Upper lobe of left lung (tissue), 6 donors: ENCODE results near the gene GPR176. TPM values are rescaled to one million over a fixed set of nuclear protein-coding genes. Genes with fewer than 3 reads are reported as not detected.
"Not testable (repeated sequence)": the region's sequence is repeated elsewhere in the genome, so short reads cannot be mapped to it uniquely, and the experiment has no call there.

Experiments used
- ATAC-seq, 2 donors: fragments of 200-7000 bp; cut with Tn5 transposase; one replicate each; pipeline ENCODE4 v1.9.1; 2022; ENCODE audit warnings: mild to moderate bottlenecking in 2 of 2, moderate library complexity in 2 of 2; ENCODE audit not compliant: low FRiP score in 2 of 2
- DNase-seq, 2 donors: peaks; one replicate each; pipeline ENCODE4 v3.0.0-alpha.2; 2019 to 2020
- H3K27ac ChIP-seq, 4 donors: fragments of 200-600 bp; sonication (generic); one replicate each; pipeline ENCODE4 v1.5.1; 2016 to 2019
- H3K27me3 ChIP-seq, 4 donors: fragments of 200-600 bp; sonication (generic); one replicate each; pipeline ENCODE4 v1.5.1; 2017 to 2019
- H3K36me3 ChIP-seq, 4 donors: fragments of 200-600 bp; sonication (generic); one replicate each; pipeline ENCODE4 v1.5.1; 2016 to 2019
- H3K4me1 ChIP-seq, 4 donors: fragments of 200-600 bp; sonication (generic); one replicate each; pipeline ENCODE4 v1.5.1; 2018 to 2019
- H3K4me3 ChIP-seq, 4 donors: fragments of 200-600 bp; sonication (generic); one replicate each; pipeline ENCODE4 v1.5.1; 2017 to 2019; ENCODE audit warnings: mild to moderate bottlenecking in 2 of 4, moderate library complexity in 1 of 4
- H3K9me3 ChIP-seq, 4 donors: fragments of 200-600 bp; sonication (generic); one replicate each; pipeline ENCODE4 v1.5.1; 2018 to 2019
- EP300 ChIP-seq, 4 donors: sonication (generic); formaldehyde crosslinking; IDR thresholded peaks; one replicate each; pipeline ENCODE4 v1.5.1; 2017; ENCODE audit warnings: antibody characterized with exemption in 4 of 4, control low read depth in 2 of 4
- POLR2A ChIP-seq, 4 donors: fragments of 450-650 bp; IDR thresholded peaks; one replicate each; pipeline ENCODE4 v1.5.1; 2016 to 2017; ENCODE audit warnings: antibody characterized with exemption in 4 of 4, mild to moderate bottlenecking in 2 of 4
- POLR2AphosphoS5 ChIP-seq, 2 donors: sonication (generic); formaldehyde crosslinking; IDR thresholded peaks; one replicate each; pipeline ENCODE4 v1.5.1; 2017; ENCODE audit warnings: antibody characterized with exemption in 2 of 2
- WGBS, 2 donors: methylation state at CpG; one replicate each; pipeline ENCODE4 v1.1.5; 2017 to 2018; 5-methylcytosine and 5-hydroxymethylcytosine counted together
- total RNA-seq, 6 donors: library from RNA; depleted of rRNA in 4 of 6; stranded (reverse); fragments of >200 nt in 4 of 6; gene quantifications; one replicate each; pipeline versions ENCODE4 v1.1.0 to v1.2.1, GENCODE V29; 2016 to 2021
- TF ChIP-seq, protein P1 (sequence below), 6 experiments: fragments of 450-650 bp in 4 of 6; fragments of 200-600 bp in 2 of 6; sonication (generic) in 2 of 6; IDR thresholded peaks; one replicate each; pipeline ENCODE4 v1.5.1; 2016 to 2019; ENCODE audit warnings: antibody characterized with exemption in 6 of 6
- donor health status: DM: no; HTN: no; CAD: no; lungs with moderate emphysema.
- donor health status: DM: no; HTN: yes; CAD: no; lungs with severe emphysema.

GPR176 gene
- total RNA-seq, 6 donors from 2014 or later: 1.4 to 12.0 (median 4.9) TPM

- Histone ChIP-seq H3K27me3 (no peaks in the 10 kb centered on the region), H3K9me3 (no peaks in the 10 kb centered on the region), H3K36me3 (no peaks in the 10 kb centered on the region), H3K27ac (no peak overlapping the region), H3K4me1 (no peaks in the 10 kb centered on the region), H3K4me3 (no peak overlapping the region)
- TF ChIP-seq, protein P1, sequence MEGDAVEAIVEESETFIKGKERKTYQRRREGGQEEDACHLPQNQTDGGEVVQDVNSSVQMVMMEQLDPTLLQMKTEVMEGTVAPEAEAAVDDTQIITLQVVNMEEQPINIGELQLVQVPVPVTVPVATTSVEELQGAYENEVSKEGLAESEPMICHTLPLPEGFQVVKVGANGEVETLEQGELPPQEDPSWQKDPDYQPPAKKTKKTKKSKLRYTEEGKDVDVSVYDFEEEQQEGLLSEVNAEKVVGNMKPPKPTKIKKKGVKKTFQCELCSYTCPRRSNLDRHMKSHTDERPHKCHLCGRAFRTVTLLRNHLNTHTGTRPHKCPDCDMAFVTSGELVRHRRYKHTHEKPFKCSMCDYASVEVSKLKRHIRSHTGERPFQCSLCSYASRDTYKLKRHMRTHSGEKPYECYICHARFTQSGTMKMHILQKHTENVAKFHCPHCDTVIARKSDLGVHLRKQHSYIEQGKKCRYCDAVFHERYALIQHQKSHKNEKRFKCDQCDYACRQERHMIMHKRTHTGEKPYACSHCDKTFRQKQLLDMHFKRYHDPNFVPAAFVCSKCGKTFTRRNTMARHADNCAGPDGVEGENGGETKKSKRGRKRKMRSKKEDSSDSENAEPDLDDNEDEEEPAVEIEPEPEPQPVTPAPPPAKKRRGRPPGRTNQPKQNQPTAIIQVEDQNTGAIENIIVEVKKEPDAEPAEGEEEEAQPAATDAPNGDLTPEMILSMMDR (IDR thresholded peaks at IDR 0.05): no peak
- TF ChIP-seq POLR2AphosphoS5 (IDR thresholded peaks at IDR 0.05): no peak
- TF ChIP-seq POLR2A (IDR thresholded peaks at IDR 0.05): no peak
- no peak for TF ChIP-seq EP300 (IDR thresholded peaks at IDR 0.05)
- 85 to 100% methylated on average over 2 of the region's 2 CpGs for WGBS, 2 donors
- no peak for DNase-seq
- ATAC-seq: no peak
Observed at GRCh38 chr15:39823634-39824033, 96.4 kb downstream of the GPR176 start.

DNA sequence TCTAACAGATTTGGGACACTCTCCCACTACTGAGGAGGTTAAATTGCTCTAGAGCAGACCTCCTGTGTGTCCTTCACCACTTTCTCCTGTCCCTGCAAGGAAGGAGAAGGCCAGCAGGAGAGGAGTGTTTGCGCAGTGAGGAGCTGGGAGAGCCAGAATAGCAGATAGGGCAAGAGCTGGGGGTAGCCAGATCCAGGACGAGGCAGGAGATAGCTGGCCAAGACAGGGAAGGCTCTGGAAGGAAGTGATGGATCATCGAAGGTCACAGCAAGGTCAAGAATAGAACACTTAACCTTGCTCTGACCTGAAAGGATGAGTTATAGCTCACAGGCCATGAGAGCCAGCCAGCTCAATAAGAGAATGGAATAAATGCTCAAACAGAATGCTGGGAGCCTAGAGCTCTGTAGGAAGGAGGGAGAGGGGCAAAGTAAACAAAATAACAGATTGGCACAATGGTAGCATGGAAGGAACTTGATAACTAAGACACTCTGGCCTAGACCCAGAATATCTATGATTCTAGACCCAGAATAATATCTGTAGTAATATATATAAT, 99.9 kb downstream of the GPR176 start:
- no peaks in the 10 kb centered on the region for H3K9me3 ChIP-seq
- WGBS, 2 donors: 55 to 71% methylated on average over 3 of the region's 3 CpGs
- H3K27ac ChIP-seq: no peak overlapping the region
- H3K27me3 ChIP-seq: no peaks in the 10 kb centered on the region
- no peak for ATAC-seq
- no peak for TF ChIP-seq POLR2AphosphoS5 (IDR thresholded peaks at IDR 0.05)
- TF ChIP-seq EP300 (IDR thresholded peaks at IDR 0.05): no peak
- no peak for TF ChIP-seq POLR2A (IDR thresholded peaks at IDR 0.05)
- TF ChIP-seq, protein P1 (IDR thresholded peaks at IDR 0.05): no peak
- no peak overlapping the region for H3K4me3 ChIP-seq
- H3K36me3 ChIP-seq: no peaks in the 10 kb centered on the region
- no peak for DNase-seq
- H3K4me1 ChIP-seq: no peaks in the 10 kb centered on the region

GRCh38 chr15:39819533-39819932, 100.5 kb downstream of the GPR176 start:
- Histone ChIP-seq H3K36me3 (no peaks in the 10 kb centered on the region), H3K27ac (no peak overlapping the region), H3K4me3 (no peak overlapping the region), H3K4me1 (no peaks in the 10 kb centered on the region), H3K9me3 (no peaks in the 10 kb centered on the region), H3K27me3 (no peaks in the 10 kb centered on the region)
- TF ChIP-seq POLR2AphosphoS5 (IDR thresholded peaks at IDR 0.05) (no peak), POLR2A (IDR thresholded peaks at IDR 0.05) (no peak), EP300 (IDR thresholded peaks at IDR 0.05) (no peak)
- TF ChIP-seq, protein P1 (IDR thresholded peaks at IDR 0.05): no peak
- WGBS, 2 donors: 90 to 91% methylated on average over 3 of the region's 3 CpGs
- ATAC-seq (no peak), DNase-seq (no peak)

DNA sequence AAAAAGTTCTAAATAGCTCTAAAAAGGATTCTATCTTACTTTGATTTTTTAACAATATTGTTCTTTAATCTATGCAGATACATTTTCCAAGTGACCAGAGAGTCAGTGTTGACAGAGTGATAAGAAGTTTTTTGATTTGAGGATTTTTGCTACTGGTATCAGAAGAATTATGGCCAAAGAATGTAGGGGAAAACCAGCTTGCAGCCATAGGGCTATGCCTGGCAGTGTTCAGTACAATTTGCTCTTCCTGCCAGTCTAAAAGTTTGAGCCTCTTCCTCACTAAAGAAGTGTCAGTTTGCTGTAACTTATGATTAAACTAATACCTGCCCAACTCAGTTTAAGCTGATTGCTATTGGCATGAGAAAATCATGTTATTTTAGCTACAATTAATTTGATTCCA, 102.2 kb downstream of the GPR176 start:
- TF ChIP-seq POLR2AphosphoS5 (IDR thresholded peaks at IDR 0.05) (no peak), POLR2A (IDR thresholded peaks at IDR 0.05) (no peak), EP300 (IDR thresholded peaks at IDR 0.05) (no peak)
- H3K9me3 ChIP-seq: no peaks in the 10 kb centered on the region
- no peak overlapping the region for H3K4me3 ChIP-seq
- no peaks in the 10 kb centered on the region for H3K27me3 ChIP-seq
- ATAC-seq (no peak), DNase-seq (no peak)
- H3K4me1 ChIP-seq: no peaks in the 10 kb centered on the region
- no peaks in the 10 kb centered on the region for H3K36me3 ChIP-seq
- no peak overlapping the region for H3K27ac ChIP-seq

DNA sequence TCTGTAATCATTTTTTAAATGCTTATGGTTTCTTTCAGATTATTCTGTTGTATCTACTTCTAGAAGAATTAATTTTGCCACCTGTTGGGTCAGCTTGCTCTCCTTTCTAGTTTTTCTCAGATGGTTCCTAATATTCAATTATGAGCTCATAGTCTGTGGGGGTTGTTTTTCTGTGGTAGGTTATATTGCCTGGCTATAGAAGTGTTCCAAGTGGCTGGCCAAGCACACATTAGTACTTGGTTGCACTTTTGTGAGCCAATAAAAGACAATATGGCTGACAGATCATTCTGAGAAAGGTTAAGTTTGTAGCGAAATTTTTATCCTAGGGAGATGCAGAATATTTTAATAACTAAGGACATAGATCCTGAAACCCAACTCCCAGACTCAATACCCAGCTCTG, 105.6 kb downstream of the GPR176 start:
- no peaks in the 10 kb centered on the region for H3K9me3 ChIP-seq
- DNase-seq: no peak
- TF ChIP-seq, protein P1 (IDR thresholded peaks at IDR 0.05): no peak
- TF ChIP-seq POLR2AphosphoS5 (IDR thresholded peaks at IDR 0.05) (no peak), POLR2A (IDR thresholded peaks at IDR 0.05) (no peak), EP300 (IDR thresholded peaks at IDR 0.05) (no peak)
- H3K4me3 ChIP-seq: no peak overlapping the region
- no peaks in the 10 kb centered on the region for H3K4me1 ChIP-seq
- no peaks in the 10 kb centered on the region for H3K27me3 ChIP-seq
- WGBS, 2 donors: 94 to 95% methylated on average over 1 of the region's 1 CpG
- H3K27ac ChIP-seq: no peak overlapping the region
- ATAC-seq: no peak
- H3K36me3 ChIP-seq: no peaks in the 10 kb centered on the region

- H3K36me3 ChIP-seq, ATAC-seq, H3K4me1 ChIP-seq, H3K27ac ChIP-seq, H3K9me3 ChIP-seq, H3K27me3 ChIP-seq, H3K4me3 ChIP-seq, DNase-seq: not testable (repeated sequence)
- 94 to 96% methylated on average over 3 of the region's 3 CpGs for WGBS, 2 donors
Observed at GRCh38 chr15:39812651-39813050, 107.4 kb downstream of the GPR176 start.
